ENCODE results near the gene PLCH2.

PLCH2 gene

DNA sequence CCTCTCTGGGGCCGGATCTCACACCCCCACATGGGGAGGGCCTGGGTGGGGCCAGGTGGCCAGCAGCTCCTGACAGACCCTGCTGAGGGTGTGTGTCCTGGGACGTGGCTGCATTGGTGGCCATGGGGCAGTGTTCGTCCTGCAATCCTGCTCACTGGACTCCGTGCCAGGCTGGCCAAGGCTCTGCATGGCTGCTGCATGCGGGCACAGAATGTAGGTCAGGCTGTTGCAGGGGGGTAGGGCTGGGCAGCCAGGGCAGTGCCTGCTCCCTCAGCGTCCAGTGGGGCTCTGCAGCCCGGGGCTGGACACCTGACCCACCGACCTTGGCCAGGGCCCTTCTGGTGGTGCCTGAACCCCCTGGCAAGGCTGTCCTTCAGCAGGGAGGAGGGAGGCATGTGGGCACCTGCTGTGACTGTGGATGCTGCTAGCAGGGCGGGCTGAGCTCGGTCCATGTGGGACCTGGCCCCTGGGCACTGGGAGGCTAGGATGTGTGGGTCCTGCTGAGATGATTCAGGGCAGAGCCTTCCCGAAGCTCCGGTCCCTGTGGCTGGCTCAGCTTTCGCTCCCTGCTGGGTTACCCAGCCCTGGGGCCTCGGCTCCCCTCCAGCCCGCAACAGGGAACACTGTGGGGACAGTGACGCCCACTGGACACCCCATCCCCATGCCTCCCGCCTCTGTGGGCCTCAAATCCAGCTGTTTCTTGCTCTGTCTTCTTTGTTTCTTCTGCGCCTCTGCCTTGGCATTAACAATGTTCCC lies 14.9 kb upstream of the PLCH2 start:
- in situ Hi-C loops (cut with MboI; ENCODE audit: low sequenced_read_pairs), result no loop called here

DNA sequence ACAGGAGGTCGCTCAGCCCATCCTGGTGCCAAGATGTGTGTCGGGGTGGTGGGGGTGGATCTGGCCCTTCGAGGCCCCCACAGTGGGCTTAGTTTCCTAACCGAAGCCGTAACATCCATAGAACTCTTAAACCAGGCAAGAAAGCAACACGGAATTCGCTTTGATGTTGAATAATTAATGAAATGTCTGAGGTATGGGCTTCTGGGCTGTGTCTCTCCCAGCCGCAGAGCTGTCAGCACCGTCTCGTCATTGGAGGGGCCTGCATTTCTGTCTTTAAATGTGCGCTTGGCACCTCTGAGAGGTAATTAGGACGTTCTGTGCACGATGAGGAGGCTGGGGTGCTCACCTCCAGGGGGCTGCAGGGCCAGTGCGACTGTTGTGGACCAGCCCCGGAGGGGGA lies 13.3 kb upstream of the PLCH2 start:
- in situ Hi-C loops (cut with MboI; ENCODE audit: low sequenced_read_pairs), result no loop called here

DNA sequence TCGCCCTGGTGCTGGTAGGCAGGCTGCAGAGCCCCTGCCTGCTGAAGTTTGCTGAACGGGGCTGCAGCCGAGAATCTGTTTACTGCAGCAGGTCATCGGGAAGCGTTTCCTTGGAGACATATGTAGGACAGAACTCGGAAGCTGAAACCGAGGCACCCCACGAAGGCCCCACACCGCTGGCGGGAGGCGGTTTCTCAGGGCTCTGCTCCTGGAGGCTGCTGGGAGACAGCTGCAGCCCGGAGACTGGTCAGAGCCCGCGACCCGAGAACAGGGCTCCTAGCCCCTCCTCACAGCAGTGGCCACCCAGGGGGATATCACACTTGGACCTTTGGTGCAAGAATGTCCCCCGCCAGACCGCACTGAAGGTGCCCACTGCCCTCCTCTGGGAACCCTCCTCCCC lies 12.7 kb upstream of the PLCH2 start:
- in situ Hi-C loops (cut with MboI; ENCODE audit: low sequenced_read_pairs), result no loop called here

DNA sequence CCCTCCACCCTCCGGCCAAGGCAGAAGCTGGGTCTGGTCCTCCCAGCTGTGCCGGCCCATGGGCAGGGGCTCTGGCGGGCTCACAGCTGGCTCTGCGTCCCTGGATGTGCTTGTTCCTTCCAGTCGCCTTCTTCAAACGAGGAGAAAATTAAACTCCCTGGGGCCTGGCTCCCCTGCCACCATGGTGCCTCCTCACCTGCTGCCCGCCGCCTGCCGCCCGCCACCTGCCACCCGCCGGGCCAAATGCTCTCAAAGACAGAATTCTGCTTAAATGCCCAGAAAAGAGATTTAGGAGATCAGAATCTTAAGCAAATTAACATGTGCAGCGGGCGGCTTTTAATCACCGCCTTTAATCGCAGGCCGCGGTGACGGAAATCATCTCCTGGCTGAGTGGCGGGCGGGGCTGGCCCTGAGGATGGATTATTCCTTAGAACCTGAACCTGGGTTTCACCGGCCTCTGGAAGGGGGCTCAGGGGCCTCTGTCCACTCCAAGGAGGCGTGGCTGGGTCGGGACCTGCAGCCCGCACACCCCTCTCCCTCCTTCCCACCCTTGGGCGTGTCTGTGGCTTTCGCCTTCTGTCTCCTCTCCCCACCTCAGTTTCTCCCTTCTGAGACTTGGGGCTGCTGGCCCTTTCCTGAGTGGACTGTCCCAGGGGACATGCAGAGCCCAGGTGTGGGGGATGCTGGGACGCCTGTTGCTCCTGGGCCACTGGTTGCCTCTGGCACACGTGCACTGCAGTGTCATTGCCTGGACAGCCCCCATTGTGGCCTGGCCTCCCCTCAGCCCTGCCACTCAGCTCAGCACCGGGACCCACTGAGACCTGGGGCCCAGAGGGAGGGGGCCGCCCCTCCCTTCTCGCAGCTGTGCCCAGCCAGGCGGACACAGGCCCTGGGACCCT lies 10.5 kb upstream of the PLCH2 start:
- in situ Hi-C loops (cut with MboI; ENCODE audit: low sequenced_read_pairs), result no loop called here

DNA sequence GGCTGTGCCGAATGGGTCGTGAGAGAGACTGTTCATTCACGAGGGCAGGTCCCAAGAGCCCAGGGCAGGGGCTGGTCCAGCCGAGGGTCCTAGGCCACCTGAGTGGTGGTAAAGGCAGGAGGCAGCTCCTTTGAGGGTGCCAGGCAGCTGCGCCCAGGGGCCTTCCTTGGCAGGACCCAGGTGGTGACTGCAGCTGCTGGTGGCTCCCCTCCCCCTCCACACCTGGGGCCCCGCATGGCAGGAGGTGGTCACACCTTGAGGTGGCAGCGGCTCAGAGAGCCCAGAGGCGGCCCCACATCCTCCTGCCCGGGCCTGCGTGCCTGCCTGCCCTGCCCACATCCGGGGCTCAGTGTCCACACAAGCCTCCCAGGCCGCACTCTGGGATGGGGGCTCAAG lies 9.8 kb upstream of the PLCH2 start:
- in situ Hi-C loops (cut with MboI; ENCODE audit: low sequenced_read_pairs), result no loop called here

DNA sequence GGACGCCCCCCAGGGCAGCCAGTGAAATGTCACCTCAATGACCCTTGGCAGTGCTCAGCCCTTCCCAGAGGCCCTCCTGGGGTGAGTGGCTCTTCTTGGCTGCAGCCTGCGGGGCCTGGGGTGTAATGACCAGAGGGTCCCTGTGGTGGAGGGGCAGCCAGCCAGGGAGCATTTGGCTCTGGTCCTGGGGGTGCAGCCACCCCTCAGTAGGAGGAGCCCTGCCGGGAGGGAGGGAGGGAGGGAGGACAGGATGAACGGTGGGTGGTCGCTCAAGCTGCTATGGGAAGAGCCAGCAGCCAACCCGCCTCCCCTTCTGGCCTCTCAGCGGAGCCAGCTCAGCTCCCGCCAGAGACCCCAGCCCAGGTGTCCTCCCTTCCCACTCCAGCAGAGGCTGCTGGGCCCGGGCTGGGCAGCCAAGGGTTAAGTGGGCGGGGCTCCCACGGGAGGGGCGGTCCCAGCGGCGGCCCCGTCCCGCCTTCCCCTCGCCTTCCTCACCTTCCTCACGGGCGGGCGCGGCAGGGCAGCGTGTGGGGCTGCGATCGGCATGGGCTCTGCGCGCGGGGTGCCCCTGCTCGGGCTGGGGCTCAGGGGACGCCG lies 9.0 kb upstream of the PLCH2 start:
- in situ Hi-C loops (cut with MboI; ENCODE audit: low sequenced_read_pairs), result no loop called here

DNA sequence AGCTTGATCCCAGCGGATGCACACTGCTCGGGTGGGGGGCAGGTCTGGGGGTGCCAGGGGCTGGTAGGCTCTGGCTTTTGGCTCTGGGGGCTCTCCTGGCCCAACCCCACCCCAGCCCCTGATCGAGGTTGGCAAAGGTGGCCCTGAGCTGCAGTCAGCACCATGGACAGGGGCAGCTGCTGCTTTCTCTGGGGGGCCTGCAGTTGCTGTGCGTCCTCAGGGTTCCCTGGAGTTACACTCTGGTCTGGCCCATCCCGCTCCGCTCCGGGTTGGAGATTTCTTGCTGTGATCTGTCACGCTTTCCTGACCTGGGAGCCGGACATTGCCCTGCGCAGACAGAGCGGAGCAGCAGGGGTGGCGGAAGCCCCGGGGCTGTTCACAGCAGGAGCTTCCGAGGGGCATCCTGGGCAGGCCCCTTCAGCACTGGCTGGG lies 8.0 kb upstream of the PLCH2 start:
- in situ Hi-C loops (cut with MboI; ENCODE audit: low sequenced_read_pairs), result no loop called here

DNA sequence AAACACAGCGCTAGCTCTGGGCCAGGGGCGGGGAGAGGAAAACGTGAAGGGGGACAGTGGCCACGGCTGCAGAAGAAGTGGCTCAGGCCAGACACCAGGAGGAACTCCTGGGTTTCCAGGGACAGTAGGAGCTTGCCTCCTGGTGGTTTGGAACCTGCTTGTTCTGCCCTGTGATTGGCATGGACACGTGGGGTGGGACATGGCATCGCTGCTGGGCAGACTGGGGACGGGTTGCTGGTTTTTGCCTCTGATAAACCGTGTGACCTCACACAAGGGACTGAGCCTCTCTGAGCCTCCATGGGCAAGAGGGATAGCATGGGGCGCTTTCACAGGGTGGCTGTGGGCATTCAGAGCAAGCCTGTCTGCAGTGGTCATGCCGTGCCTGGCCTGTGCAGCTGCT lies 7.5 kb upstream of the PLCH2 start:
- in situ Hi-C loops (cut with MboI; ENCODE audit: low sequenced_read_pairs), result no loop called here

DNA sequence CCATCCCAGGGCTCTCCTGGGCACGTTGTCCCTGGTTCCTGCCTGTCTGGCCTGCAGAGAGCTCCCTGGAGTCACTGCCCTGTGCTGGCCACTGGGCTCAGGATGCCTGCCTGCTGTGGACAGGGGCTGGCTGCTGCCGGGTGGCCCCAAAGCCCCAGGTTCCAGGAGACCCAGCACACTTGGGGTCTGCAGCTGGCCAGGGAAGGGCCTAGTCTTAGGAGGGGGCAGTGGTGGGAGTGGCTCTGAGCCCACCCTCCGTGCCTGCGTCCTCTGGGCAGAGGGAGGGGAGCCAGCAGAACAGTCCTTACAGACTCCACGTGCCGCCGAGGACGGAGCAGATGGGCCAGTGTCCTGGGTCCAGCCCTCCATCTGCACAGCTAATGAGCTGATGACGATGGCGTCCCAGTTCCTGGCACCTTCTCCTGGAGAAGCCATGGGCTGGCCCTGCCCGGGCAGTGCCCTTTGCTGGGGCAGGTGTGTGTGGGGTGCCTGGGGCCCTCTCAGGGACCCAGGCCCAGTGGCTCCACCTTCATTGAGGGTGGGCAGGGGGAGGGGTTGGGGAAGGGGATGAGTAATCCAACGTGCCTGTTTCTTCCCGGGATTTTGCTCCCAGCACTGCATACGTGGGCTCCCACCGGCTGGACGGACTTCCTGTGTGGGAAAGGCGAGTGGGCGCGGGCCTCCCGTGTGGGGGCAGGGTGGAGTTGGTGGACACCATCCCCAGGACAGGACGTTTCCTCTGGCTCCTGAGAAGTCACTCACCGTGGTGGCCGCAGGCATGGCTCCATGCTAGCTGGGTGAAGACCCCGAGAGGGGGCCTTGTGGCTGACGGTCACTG lies 6.8 kb upstream of the PLCH2 start:
- in situ Hi-C loops (cut with MboI; ENCODE audit: low sequenced_read_pairs), result no loop called here

DNA sequence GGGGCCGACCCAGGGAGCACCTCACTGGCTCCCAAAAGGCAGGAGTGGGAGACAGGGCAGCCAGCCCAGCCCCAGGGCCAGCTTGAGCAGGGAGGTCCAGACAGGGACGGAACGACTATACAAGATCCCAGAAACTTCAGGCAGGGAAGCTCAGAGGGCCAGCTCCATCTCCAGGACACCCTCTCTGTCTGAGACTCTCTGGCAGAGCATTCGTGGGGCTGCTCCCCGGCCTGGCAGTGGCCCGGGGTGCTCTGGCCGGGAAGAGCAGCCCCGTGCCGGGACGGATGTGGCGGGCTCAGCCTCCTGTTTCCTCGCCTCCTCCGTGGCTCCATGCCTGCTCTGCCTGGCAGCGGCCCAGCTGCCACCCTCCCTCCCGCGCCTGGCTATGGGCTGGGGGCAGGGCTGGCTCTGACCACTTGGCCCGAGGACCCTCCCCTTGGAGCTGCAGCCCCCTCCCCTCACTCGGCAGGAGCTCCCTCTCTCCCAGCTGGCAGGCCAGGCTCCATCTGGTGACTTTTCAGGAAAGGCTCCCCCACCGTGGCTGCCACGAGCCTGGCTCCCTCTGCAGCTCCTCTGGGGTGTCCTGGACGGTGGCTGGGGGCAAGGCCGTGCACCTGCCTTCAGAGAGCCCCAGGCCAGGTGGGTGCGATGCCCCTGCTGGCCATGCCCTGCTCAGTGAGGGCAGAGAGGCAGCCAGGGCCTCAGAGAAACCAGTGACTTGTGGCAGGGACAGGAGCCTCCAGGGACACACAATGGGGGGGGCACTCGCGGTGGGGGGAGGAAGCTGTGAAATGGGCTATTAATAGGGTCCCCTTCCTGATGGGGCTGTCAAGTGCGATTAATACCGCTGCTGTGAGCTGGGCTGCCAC lies 5.6 kb upstream of the PLCH2 start:
- in situ Hi-C loops (cut with MboI; ENCODE audit: low sequenced_read_pairs), result no loop called here

DNA sequence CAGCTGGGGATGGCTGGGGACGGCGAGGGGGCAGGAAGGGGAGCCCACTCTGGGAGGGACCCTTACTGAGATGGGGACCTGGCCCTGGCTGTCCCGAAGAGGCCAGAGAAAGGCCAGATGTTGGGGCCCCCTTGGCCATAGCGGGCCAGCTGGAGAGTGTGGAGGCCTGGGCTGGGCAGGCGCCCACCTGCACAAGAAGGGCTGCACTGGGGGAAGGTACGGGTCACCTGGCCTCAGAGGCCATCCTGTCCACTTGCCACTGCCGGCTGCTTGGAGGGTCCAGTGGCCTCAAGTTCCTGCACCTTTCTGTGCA lies 5.0 kb upstream of the PLCH2 start:
- in situ Hi-C loops (cut with MboI; ENCODE audit: low sequenced_read_pairs), result no loop called here

DNA sequence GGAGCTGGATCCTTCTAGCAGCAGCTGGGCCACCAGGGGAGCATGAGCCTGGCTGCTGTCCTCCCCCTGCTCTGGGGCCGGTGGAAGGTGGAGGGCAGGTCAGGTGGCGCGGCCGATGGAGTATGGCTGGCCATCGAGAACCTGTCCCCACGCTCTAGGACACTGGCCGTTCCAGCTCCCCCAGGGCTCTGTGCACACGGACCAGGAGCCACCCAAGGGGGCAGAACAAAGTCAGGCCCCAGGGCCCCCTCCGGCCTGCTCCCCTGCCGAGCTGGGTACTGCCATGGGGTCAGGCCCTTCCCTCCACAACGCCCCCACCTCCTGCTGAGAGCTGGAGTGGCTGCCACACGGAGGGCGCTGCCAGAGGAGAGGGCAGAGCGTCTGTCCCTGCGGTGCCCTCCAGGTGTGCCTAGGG lies 4.5 kb upstream of the PLCH2 start:
- in situ Hi-C loops (cut with MboI; ENCODE audit: low sequenced_read_pairs), result no loop called here

DNA sequence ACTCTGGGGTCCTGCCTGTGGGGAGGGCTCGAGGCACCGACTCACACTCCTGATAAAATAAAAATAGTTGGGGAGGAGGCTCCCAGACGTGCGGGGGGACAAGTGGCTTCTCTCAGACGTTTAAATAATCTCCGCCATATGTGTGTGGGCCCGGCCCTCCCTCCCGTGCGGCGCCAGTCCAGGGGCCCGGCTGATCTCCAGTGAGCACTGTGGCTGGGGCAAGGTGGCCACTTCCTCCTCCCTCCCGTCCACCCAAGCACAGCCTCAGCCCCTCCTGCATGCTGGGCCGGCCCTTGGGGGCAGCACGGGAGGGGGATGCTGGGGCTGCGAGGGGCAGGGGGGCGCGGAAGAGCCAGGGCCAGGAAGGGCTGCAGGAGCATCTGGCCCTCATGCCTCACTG lies 4.0 kb upstream of the PLCH2 start:
- in situ Hi-C loops (cut with MboI; ENCODE audit: low sequenced_read_pairs), result no loop called here

DNA sequence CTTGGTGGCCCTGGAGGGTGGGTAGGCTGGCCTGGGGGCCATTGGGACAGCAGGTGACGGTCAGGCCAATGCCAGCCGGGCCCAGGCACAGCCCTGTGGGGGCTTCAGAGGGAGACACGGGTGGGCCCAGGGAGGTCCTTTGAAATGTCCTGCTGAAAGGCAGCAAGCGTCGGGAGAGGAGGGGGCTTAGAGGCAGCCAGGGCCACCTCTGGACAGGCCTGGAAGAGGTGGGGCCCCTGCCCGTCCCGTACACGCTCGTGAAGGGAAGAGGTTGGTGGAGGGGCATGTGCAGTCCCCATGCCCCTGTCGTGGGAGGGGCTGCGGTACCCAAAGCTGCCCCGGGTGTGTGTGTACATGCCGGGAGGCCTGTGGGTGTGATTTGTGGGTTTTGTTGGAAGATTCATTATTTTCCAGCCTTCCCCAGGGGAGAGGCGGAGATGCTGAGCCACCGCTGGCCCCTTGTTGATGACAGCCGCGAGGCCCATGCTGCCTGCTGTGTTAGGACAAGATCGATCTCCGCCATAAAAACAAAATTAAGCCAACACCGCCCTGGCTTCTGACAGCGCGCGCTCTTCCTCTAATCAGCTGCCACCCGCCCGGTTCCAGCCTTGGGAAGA lies 3.4 kb upstream of the PLCH2 start:
- in situ Hi-C loops (cut with MboI; ENCODE audit: low sequenced_read_pairs), result no loop called here

DNA sequence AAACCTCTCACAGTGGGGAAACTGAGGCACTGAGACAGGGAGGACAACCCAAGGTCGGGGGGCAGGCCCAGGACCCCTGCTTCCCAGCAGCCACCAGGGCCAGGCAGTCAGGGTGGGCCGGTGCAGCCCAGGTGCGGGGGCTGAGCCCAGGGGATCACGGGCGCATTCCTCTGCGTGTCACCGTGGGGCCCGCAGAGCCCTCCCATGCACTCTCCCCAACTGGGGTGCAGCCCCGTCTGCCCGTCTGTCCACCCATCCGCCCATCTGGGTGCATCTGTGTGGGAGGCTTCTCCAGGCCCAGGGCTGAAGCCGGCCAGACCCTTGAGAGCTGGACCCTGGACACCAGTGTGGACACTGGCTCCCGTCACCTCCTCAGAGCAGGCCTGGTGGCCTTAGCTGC lies 2.9 kb upstream of the PLCH2 start:
- in situ Hi-C loops (cut with MboI; ENCODE audit: low sequenced_read_pairs), result no loop called here

DNA sequence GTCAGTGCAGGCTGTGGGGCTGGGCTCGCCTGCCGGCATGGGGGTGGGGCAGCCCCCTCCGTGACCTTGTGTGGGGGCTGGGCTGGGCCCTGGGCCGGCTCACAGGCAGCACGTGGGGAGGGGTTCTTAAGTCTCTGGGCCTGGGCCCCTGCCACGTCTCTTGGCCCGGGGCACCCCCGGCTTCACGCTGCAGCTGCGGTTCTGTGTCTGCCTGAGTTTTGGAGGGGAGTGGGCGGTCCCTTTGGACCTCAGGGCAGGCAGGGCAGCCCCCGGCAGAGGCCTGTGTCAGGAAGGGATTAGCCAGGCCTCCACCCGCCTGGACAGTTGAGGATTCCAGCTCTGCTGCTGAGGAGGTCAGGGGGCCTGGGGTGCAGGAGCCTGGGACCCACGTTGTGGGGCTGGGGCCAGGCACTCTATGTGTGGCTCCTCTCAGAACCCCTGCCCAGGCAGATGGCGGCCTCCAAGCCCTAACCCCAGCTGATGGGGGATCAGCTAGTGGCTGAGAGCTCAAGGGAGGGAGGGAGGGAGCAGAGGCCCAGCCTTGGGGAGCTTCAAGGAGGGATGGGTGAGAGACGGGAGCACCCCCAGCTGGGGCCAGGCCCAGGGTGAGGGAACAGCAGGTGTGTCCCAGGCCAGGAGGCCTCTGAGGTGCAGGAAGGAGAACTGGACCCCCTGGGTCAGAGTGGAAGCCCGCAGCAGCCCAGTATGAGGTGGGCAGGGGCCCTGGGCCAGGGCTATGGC lies 1.8 kb upstream of the PLCH2 start:
- in situ Hi-C loops (cut with MboI; ENCODE audit: low sequenced_read_pairs), result no loop called here

DNA sequence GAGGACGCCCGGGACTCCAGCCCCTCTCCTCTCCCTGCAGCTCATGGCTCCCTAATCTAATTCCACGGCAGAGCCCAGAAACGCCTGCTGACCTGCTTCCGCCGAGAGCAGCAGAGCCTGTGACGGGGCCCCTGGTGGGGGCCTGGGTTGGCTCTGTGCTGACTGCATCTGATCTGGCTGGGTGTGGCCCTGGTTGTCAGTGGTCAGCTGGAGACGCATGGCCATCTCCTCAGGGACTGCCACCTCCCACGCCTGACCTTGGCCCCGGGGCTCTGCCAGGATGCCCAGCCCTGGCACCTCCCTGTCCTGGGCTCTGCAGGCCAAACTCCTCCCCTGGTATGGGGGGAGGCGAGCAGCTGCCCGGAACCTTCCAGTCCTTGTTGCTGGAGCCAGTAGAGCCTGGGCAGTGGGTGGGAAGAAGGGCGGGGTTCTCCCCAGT lies 1.1 kb upstream of the PLCH2 start:
- in situ Hi-C loops (cut with MboI; ENCODE audit: low sequenced_read_pairs), result no loop called here

DNA sequence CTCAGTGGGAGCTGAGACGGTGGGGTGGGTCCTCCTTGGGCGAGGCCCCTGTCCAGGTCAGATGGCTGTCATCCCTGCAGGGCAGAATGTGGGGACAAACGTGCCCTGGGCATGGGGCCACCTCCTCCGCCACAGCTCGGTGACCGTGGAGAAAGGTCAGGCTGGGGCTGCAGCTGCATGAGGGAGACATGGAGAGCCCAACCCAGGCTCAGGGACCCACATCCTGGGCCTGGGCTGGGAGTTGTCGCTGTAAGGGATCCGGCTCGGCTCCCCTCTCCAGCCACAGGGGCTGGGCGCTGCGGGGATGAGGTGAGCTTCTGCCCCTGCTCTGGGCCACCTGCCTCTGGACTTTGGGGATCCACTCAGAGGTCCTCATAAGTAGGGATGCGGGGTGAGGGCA lies 518 bp upstream of the PLCH2 start:
- in situ Hi-C loops (cut with MboI; ENCODE audit: low sequenced_read_pairs), result no loop called here

DNA sequence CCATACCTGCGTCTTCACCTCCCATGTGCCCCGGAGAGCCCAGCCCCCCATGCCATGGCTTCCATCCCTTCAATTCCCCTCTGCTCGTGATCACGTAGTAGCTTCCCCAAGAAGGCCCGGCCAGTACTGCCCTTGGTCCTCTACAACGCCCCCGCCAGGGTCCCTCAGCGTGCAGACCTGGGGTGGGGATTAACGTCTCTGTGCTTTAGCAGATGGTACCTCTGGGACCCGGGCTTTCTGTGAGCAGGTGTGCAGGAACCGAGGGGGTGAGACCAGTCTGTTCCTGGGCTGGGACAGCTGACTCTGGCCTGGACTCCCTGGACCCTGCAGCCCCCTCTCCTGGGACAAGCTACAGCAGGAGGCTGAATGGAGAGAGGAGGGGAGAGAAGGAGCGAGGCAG lies 1.2 kb downstream of the PLCH2 start:
- in situ Hi-C loops (cut with MboI; ENCODE audit: low sequenced_read_pairs), result no loop called here
